Measurements from ENCODE around the gene NT5C3A. TPM values are rescaled to one million over a fixed set of nuclear protein-coding genes. Genes with fewer than 3 reads are reported as not detected.

NT5C3A gene
- total and polyA plus RNA-seq, 9 of the 15 experiments (the other 6 are each of a cell fraction or from before 2014, with no cell fraction given): 18.6 to 60.1 (median 40.0) TPM

DNA sequence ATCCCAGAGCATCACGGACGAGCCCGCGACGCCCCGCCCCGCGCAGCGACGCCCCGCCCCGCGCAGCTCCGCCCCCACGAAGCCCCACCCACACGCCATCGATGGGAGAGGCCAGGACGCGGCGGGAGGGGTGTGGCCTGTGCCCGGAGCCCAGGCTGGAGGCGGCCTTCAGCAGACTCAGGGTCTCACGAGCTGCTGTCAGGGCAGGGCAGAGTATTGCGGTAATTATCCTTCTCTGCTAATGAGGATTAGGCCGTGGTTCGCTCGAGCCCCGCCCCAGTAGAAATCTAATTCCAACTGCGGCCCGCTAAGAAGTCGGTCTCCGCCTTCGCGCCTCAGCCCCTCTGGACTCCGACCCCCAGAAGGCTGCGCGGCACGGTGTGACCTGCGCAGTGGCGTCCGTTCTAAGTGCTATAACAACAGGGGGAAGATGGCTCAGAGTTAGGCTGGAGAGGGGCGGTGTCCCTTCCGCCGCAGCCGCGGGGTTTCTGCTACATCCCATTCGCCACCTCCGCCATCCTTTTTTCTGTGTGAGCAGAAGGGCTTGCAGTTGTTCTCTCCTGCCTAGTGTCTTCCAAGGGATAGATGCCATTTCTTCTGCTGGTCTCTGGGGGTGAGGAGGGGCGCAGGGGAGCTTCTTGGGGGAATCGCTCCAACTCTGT is 337 bp upstream of the NT5C3A start (continued):
- TF ChIP-seq, protein P1, sequence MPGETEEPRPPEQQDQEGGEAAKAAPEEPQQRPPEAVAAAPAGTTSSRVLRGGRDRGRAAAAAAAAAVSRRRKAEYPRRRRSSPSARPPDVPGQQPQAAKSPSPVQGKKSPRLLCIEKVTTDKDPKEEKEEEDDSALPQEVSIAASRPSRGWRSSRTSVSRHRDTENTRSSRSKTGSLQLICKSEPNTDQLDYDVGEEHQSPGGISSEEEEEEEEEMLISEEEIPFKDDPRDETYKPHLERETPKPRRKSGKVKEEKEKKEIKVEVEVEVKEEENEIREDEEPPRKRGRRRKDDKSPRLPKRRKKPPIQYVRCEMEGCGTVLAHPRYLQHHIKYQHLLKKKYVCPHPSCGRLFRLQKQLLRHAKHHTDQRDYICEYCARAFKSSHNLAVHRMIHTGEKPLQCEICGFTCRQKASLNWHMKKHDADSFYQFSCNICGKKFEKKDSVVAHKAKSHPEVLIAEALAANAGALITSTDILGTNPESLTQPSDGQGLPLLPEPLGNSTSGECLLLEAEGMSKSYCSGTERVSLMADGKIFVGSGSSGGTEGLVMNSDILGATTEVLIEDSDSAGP (CRISPR knock-in tag; IDR thresholded peaks at IDR 0.05): no peak
- TF ChIP-seq, protein P2, sequence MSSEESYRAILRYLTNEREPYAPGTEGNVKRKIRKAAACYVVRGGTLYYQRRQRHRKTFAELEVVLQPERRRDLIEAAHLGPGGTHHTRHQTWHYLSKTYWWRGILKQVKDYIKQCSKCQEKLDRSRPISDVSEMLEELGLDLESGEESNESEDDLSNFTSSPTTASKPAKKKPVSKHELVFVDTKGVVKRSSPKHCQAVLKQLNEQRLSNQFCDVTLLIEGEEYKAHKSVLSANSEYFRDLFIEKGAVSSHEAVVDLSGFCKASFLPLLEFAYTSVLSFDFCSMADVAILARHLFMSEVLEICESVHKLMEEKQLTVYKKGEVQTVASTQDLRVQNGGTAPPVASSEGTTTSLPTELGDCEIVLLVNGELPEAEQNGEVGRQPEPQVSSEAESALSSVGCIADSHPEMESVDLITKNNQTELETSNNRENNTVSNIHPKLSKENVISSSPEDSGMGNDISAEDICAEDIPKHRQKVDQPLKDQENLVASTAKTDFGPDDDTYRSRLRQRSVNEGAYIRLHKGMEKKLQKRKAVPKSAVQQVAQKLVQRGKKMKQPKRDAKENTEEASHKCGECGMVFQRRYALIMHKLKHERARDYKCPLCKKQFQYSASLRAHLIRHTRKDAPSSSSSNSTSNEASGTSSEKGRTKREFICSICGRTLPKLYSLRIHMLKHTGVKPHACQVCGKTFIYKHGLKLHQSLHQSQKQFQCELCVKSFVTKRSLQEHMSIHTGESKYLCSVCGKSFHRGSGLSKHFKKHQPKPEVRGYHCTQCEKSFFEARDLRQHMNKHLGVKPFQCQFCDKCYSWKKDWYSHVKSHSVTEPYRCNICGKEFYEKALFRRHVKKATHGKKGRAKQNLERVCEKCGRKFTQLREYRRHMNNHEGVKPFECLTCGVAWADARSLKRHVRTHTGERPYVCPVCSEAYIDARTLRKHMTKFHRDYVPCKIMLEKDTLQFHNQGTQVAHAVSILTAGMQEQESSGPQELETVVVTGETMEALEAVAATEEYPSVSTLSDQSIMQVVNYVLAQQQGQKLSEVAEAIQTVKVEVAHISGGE (CRISPR knock-in tag; IDR thresholded peaks at IDR 0.05): no peak
- TF ChIP-seq, protein P3, sequence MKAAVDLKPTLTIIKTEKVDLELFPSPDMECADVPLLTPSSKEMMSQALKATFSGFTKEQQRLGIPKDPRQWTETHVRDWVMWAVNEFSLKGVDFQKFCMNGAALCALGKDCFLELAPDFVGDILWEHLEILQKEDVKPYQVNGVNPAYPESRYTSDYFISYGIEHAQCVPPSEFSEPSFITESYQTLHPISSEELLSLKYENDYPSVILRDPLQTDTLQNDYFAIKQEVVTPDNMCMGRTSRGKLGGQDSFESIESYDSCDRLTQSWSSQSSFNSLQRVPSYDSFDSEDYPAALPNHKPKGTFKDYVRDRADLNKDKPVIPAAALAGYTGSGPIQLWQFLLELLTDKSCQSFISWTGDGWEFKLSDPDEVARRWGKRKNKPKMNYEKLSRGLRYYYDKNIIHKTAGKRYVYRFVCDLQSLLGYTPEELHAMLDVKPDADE (conservative IDR thresholded peaks at IDR 0.05; ENCODE audit: control insufficient read depth, low read depth, low read length): 0 out of 2 replicates have a peak, but pooled peaks have one; percentile 35
- TF ChIP-seq FOXA3 (CRISPR knock-in tag; conservative IDR thresholded peaks at IDR 0.05 in 1 of 2, IDR thresholded peaks at IDR 0.05 in 1 of 2): 0 out of 4 replicates have a peak, but pooled peaks of 1 of the 2 experiments have one; percentile 49
- TF ChIP-seq, protein P4, sequence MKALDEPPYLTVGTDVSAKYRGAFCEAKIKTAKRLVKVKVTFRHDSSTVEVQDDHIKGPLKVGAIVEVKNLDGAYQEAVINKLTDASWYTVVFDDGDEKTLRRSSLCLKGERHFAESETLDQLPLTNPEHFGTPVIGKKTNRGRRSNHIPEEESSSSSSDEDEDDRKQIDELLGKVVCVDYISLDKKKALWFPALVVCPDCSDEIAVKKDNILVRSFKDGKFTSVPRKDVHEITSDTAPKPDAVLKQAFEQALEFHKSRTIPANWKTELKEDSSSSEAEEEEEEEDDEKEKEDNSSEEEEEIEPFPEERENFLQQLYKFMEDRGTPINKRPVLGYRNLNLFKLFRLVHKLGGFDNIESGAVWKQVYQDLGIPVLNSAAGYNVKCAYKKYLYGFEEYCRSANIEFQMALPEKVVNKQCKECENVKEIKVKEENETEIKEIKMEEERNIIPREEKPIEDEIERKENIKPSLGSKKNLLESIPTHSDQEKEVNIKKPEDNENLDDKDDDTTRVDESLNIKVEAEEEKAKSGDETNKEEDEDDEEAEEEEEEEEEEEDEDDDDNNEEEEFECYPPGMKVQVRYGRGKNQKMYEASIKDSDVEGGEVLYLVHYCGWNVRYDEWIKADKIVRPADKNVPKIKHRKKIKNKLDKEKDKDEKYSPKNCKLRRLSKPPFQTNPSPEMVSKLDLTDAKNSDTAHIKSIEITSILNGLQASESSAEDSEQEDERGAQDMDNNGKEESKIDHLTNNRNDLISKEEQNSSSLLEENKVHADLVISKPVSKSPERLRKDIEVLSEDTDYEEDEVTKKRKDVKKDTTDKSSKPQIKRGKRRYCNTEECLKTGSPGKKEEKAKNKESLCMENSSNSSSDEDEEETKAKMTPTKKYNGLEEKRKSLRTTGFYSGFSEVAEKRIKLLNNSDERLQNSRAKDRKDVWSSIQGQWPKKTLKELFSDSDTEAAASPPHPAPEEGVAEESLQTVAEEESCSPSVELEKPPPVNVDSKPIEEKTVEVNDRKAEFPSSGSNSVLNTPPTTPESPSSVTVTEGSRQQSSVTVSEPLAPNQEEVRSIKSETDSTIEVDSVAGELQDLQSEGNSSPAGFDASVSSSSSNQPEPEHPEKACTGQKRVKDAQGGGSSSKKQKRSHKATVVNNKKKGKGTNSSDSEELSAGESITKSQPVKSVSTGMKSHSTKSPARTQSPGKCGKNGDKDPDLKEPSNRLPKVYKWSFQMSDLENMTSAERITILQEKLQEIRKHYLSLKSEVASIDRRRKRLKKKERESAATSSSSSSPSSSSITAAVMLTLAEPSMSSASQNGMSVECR (CRISPR knock-in tag; IDR thresholded peaks at IDR 0.05): peak; percentile 68; the same call in 1 of the 2 replicates
- TF ChIP-seq ZNF780A (CRISPR knock-in tag; IDR thresholded peaks at IDR 0.05): no peak
- TF ChIP-seq, protein P5, sequence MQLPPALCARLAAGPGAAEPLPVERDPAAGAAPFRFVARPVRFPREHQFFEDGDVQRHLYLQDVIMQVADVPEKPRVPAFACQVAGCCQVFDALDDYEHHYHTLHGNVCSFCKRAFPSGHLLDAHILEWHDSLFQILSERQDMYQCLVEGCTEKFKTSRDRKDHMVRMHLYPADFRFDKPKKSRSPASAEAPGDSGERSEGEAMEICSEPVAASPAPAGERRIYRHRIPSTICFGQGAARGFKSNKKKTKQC (CRISPR knock-in tag; IDR thresholded peaks at IDR 0.05): no peak; the same call in 1 of the 2 replicates
- TF ChIP-seq ZNF311 (CRISPR knock-in tag; IDR thresholded peaks at IDR 0.05): no peak
- TF ChIP-seq TOE1 (IDR thresholded peaks at IDR 0.05; ENCODE audit: borderline replicate concordance): peak; percentile 61; the same call in 1 of the 2 replicates
- no peak for TF ChIP-seq TOE1 (CRISPR knock-in tag; IDR thresholded peaks at IDR 0.05; ENCODE audit: borderline replicate concordance, low read depth)
- TF ChIP-seq SAFB (IDR thresholded peaks at IDR 0.05; ENCODE audit: borderline replicate concordance, low read depth, low read length): no peak
- TF ChIP-seq, protein P6, sequence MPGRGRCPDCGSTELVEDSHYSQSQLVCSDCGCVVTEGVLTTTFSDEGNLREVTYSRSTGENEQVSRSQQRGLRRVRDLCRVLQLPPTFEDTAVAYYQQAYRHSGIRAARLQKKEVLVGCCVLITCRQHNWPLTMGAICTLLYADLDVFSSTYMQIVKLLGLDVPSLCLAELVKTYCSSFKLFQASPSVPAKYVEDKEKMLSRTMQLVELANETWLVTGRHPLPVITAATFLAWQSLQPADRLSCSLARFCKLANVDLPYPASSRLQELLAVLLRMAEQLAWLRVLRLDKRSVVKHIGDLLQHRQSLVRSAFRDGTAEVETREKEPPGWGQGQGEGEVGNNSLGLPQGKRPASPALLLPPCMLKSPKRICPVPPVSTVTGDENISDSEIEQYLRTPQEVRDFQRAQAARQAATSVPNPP (IDR thresholded peaks at IDR 0.05; ENCODE audit: borderline replicate concordance, insufficient read depth, insufficient read length): no peak
